Measurements from ENCODE around the gene GJC1. TPM values are rescaled to one million over a fixed set of nuclear protein-coding genes. Genes with fewer than 3 reads are reported as not detected.

The GJC1 gene
- polyA plus RNA-seq, 1 of the 3 experiments (the other 2 are of a cell fraction), result 15.2 TPM

GRCh38 chr17:44864831-44865230 is 34.7 kb upstream of the GJC1 start:
- no peak overlapping the region for H3K9ac ChIP-seq
- POLR2A ChIA-PET, result interaction anchor here (1.8 kb wide), 1 partner anchor 85 kb away, joined by 5 read pairs; no protein-coding TSS in a partner anchor
- H3K9me3 ChIP-seq, result no peaks in the 10 kb centered on the region
- no peaks in the 10 kb centered on the region for H3K9me2 ChIP-seq
- peaks cover 21% of the 10 kb centered on the region for H3F3A ChIP-seq (replicated peaks; ENCODE audit: insufficient read depth)
- H3K4me3 ChIP-seq (ENCODE audit: low read depth in 2 of 2, low read length in 1 of 2), result no peak overlapping the region; a peak in 1 of 4 replicates
- no peak overlapping the region for H2AFZ ChIP-seq (ENCODE audit: low read depth)
- 58% methylated on average over 10 of the region's 10 CpGs for WGBS (ENCODE audit: low lambda C conversion rate)
- CTCF ChIA-PET, result interaction anchor here (0.6 to 11.1 kb wide), 22 partner anchors 8 to 158 kb away, joined by 3 to 420 read pairs (median 5); partner anchors contain the start of gene HIGD1B
- H3K79me2 ChIP-seq (ENCODE audit: insufficient read depth), result no peaks in the 10 kb centered on the region
- no peaks in the 10 kb centered on the region for H3K4me1 ChIP-seq (ENCODE audit: control insufficient read depth in 1 of 2, insufficient read depth in 2 of 2, low read depth in 1 of 2, low read length in 1 of 2)
- 0 out of 2 replicates have a peak, but pooled peaks cover 3% of the 10 kb centered on the region for H3K27me3 ChIP-seq (ENCODE audit: insufficient read depth)
- TF ChIP-seq FOSL2 (IDR thresholded peaks at IDR 0.05; ENCODE audit: borderline replicate concordance, low read depth) (no peak), RCOR1 (IDR thresholded peaks at IDR 0.05; ENCODE audit: low read length) (no peak), JUND (IDR thresholded peaks at IDR 0.05) (no peak), RFX5 (IDR thresholded peaks at IDR 0.05; ENCODE audit: low read length) (no peak), RAD21 (IDR thresholded peaks at IDR 0.05; ENCODE audit: low read length) (no peak), USF1 (IDR thresholded peaks at IDR 0.05; ENCODE audit: borderline replicate concordance, low read depth) (no peak), GABPA (IDR thresholded peaks at IDR 0.05; ENCODE audit: low read depth) (no peak), NRF1 (IDR thresholded peaks at IDR 0.05; ENCODE audit: low read depth, low read length) (no peak), TEAD4 (IDR thresholded peaks at IDR 0.05; ENCODE audit: borderline replicate concordance, insufficient read depth) (no peak), EZH2phosphoT487 (IDR thresholded peaks at IDR 0.05; ENCODE audit: borderline replicate concordance, low read depth) (no peak), TAF1 (IDR thresholded peaks at IDR 0.05; ENCODE audit: borderline replicate concordance, low read depth, low read length) (no peak), FOXJ3 (CRISPR knock-in tag; IDR thresholded peaks at IDR 0.05) (no peak), YY1 (IDR thresholded peaks at IDR 0.05; ENCODE audit: low read depth) (no peak)
- TF ChIP-seq, protein P1, sequence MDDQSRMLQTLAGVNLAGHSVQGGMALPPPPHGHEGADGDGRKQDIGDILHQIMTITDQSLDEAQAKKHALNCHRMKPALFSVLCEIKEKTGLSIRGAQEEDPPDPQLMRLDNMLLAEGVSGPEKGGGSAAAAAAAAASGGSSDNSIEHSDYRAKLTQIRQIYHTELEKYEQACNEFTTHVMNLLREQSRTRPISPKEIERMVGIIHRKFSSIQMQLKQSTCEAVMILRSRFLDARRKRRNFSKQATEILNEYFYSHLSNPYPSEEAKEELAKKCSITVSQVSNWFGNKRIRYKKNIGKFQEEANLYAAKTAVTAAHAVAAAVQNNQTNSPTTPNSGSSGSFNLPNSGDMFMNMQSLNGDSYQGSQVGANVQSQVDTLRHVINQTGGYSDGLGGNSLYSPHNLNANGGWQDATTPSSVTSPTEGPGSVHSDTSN (IDR thresholded peaks at IDR 0.05), result no peak
- TF ChIP-seq, protein P2, sequence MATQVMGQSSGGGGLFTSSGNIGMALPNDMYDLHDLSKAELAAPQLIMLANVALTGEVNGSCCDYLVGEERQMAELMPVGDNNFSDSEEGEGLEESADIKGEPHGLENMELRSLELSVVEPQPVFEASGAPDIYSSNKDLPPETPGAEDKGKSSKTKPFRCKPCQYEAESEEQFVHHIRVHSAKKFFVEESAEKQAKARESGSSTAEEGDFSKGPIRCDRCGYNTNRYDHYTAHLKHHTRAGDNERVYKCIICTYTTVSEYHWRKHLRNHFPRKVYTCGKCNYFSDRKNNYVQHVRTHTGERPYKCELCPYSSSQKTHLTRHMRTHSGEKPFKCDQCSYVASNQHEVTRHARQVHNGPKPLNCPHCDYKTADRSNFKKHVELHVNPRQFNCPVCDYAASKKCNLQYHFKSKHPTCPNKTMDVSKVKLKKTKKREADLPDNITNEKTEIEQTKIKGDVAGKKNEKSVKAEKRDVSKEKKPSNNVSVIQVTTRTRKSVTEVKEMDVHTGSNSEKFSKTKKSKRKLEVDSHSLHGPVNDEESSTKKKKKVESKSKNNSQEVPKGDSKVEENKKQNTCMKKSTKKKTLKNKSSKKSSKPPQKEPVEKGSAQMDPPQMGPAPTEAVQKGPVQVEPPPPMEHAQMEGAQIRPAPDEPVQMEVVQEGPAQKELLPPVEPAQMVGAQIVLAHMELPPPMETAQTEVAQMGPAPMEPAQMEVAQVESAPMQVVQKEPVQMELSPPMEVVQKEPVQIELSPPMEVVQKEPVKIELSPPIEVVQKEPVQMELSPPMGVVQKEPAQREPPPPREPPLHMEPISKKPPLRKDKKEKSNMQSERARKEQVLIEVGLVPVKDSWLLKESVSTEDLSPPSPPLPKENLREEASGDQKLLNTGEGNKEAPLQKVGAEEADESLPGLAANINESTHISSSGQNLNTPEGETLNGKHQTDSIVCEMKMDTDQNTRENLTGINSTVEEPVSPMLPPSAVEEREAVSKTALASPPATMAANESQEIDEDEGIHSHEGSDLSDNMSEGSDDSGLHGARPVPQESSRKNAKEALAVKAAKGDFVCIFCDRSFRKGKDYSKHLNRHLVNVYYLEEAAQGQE (IDR thresholded peaks at IDR 0.05; ENCODE audit: low read depth, low read length), result no peak
- no peak overlapping the region for H3K4me2 ChIP-seq
- no peaks in the 10 kb centered on the region for H4K20me1 ChIP-seq (ENCODE audit: insufficient read depth)
- peaks cover 53 to 72% of the 10 kb centered on the region in 2 experiments for H3K36me3 ChIP-seq (replicated peaks in 1 of 2; ENCODE audit: control insufficient read depth in 1 of 2, insufficient read depth in 2 of 2, low read length in 1 of 2)
- H3K27ac ChIP-seq (ENCODE audit: low read depth in 2 of 2, low read length in 1 of 2), result no peak overlapping the region
- no peak for DNase-seq
